ENCODE measurements around the gene GCLC. TPM values are rescaled to one million over a fixed set of nuclear protein-coding genes. Genes with fewer than 3 reads are reported as not detected.

GCLC gene
- total and polyA plus RNA-seq, 2 experiments from 2014 or later, result 16.9 to 40.3 TPM

DNA sequence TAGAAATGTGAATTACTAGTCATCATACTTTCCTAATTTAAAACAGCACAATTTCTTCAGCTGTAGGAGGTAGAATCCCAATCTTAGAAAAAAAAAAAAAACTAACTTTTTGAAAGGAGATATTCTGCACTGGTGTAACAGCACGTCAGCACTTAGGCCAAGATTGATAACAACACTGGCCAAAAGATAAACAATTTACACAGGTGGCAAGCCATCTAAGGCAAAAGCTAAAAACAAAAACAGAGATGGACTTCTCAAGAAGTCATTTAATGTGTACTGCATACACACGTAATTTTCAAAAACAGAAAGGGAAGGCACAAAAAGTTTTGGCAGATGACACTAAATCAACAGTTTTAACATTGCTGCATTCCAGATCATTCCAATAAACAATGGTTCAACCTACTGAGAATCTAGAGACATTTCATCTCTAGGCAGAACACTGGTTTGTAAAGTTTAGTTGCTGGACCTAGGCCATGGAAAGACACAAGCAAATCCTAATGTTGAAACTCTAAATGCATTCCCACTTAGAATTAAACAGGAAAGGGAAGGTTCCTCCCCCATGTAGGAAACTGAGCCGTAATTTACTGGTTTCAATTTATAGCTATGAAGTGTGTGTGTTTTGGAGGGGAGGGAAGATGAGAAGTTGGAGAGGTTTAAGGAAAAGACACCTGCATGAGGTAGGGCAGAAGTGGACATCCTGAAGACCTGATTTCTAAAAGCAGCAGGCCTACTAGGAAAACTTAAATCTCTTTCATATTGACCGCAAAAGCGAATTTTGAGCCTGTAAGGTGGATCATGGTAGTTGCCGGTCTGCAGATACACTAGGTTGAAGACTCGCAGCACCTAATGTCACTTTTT lies 1.3 kb downstream of the GCLC start:
- no peak for DNase-seq (ENCODE audit: low spot score)
- Mint-ChIP-seq H3K9me3 (peaks cover 2% of the 10 kb centered on the region), H3K27ac (peak overlapping the region; percentile 89), H3K36me3 (ENCODE audit: low read depth) (peaks cover 40% of the 10 kb centered on the region; the same call in 2 of the 3 replicates), H3K4me3 (peak overlapping the region; percentile 95), H3K4me1 (peaks cover 50% of the 10 kb centered on the region), H3K27me3 (ENCODE audit: insufficient read depth, low read depth, poor library complexity) (peaks cover 26% of the 10 kb centered on the region)
- H3K9me2 ChIP-seq (ENCODE audit: insufficient read depth), result no peaks in the 10 kb centered on the region
- H2AFZ ChIP-seq, result peak overlapping the region; percentile 83; the same call in 1 of the 2 replicates
- H3K4me2 ChIP-seq, result peak overlapping the region; percentile 84
- peaks cover 32% of the 10 kb centered on the region for H3K4me1 ChIP-seq (ENCODE audit: insufficient read depth)
- no peak for ATAC-seq
- peaks cover 20% of the 10 kb centered on the region for H3K27me3 ChIP-seq (ENCODE audit: insufficient read depth)
- no peak for TF ChIP-seq POLR2AphosphoS5 (IDR thresholded peaks at IDR 0.05; ENCODE audit: low read depth)
- TF ChIP-seq EZH2 (IDR thresholded peaks at IDR 0.05; ENCODE audit: low read depth, unreplicated experiment), result no peak
- TF ChIP-seq CREB1 (CRISPR knock-in tag; IDR thresholded peaks at IDR 0.05; ENCODE audit: low read depth), result no peak
- TF ChIP-seq, protein P1, sequence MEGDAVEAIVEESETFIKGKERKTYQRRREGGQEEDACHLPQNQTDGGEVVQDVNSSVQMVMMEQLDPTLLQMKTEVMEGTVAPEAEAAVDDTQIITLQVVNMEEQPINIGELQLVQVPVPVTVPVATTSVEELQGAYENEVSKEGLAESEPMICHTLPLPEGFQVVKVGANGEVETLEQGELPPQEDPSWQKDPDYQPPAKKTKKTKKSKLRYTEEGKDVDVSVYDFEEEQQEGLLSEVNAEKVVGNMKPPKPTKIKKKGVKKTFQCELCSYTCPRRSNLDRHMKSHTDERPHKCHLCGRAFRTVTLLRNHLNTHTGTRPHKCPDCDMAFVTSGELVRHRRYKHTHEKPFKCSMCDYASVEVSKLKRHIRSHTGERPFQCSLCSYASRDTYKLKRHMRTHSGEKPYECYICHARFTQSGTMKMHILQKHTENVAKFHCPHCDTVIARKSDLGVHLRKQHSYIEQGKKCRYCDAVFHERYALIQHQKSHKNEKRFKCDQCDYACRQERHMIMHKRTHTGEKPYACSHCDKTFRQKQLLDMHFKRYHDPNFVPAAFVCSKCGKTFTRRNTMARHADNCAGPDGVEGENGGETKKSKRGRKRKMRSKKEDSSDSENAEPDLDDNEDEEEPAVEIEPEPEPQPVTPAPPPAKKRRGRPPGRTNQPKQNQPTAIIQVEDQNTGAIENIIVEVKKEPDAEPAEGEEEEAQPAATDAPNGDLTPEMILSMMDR (conservative IDR thresholded peaks at IDR 0.05; ENCODE audit: low read depth in 2 of 2), result no peak
- TF ChIP-seq, protein P2, sequence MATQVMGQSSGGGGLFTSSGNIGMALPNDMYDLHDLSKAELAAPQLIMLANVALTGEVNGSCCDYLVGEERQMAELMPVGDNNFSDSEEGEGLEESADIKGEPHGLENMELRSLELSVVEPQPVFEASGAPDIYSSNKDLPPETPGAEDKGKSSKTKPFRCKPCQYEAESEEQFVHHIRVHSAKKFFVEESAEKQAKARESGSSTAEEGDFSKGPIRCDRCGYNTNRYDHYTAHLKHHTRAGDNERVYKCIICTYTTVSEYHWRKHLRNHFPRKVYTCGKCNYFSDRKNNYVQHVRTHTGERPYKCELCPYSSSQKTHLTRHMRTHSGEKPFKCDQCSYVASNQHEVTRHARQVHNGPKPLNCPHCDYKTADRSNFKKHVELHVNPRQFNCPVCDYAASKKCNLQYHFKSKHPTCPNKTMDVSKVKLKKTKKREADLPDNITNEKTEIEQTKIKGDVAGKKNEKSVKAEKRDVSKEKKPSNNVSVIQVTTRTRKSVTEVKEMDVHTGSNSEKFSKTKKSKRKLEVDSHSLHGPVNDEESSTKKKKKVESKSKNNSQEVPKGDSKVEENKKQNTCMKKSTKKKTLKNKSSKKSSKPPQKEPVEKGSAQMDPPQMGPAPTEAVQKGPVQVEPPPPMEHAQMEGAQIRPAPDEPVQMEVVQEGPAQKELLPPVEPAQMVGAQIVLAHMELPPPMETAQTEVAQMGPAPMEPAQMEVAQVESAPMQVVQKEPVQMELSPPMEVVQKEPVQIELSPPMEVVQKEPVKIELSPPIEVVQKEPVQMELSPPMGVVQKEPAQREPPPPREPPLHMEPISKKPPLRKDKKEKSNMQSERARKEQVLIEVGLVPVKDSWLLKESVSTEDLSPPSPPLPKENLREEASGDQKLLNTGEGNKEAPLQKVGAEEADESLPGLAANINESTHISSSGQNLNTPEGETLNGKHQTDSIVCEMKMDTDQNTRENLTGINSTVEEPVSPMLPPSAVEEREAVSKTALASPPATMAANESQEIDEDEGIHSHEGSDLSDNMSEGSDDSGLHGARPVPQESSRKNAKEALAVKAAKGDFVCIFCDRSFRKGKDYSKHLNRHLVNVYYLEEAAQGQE (IDR thresholded peaks at IDR 0.05; ENCODE audit: unreplicated experiment), result no peak
- TF ChIP-seq, protein P3, sequence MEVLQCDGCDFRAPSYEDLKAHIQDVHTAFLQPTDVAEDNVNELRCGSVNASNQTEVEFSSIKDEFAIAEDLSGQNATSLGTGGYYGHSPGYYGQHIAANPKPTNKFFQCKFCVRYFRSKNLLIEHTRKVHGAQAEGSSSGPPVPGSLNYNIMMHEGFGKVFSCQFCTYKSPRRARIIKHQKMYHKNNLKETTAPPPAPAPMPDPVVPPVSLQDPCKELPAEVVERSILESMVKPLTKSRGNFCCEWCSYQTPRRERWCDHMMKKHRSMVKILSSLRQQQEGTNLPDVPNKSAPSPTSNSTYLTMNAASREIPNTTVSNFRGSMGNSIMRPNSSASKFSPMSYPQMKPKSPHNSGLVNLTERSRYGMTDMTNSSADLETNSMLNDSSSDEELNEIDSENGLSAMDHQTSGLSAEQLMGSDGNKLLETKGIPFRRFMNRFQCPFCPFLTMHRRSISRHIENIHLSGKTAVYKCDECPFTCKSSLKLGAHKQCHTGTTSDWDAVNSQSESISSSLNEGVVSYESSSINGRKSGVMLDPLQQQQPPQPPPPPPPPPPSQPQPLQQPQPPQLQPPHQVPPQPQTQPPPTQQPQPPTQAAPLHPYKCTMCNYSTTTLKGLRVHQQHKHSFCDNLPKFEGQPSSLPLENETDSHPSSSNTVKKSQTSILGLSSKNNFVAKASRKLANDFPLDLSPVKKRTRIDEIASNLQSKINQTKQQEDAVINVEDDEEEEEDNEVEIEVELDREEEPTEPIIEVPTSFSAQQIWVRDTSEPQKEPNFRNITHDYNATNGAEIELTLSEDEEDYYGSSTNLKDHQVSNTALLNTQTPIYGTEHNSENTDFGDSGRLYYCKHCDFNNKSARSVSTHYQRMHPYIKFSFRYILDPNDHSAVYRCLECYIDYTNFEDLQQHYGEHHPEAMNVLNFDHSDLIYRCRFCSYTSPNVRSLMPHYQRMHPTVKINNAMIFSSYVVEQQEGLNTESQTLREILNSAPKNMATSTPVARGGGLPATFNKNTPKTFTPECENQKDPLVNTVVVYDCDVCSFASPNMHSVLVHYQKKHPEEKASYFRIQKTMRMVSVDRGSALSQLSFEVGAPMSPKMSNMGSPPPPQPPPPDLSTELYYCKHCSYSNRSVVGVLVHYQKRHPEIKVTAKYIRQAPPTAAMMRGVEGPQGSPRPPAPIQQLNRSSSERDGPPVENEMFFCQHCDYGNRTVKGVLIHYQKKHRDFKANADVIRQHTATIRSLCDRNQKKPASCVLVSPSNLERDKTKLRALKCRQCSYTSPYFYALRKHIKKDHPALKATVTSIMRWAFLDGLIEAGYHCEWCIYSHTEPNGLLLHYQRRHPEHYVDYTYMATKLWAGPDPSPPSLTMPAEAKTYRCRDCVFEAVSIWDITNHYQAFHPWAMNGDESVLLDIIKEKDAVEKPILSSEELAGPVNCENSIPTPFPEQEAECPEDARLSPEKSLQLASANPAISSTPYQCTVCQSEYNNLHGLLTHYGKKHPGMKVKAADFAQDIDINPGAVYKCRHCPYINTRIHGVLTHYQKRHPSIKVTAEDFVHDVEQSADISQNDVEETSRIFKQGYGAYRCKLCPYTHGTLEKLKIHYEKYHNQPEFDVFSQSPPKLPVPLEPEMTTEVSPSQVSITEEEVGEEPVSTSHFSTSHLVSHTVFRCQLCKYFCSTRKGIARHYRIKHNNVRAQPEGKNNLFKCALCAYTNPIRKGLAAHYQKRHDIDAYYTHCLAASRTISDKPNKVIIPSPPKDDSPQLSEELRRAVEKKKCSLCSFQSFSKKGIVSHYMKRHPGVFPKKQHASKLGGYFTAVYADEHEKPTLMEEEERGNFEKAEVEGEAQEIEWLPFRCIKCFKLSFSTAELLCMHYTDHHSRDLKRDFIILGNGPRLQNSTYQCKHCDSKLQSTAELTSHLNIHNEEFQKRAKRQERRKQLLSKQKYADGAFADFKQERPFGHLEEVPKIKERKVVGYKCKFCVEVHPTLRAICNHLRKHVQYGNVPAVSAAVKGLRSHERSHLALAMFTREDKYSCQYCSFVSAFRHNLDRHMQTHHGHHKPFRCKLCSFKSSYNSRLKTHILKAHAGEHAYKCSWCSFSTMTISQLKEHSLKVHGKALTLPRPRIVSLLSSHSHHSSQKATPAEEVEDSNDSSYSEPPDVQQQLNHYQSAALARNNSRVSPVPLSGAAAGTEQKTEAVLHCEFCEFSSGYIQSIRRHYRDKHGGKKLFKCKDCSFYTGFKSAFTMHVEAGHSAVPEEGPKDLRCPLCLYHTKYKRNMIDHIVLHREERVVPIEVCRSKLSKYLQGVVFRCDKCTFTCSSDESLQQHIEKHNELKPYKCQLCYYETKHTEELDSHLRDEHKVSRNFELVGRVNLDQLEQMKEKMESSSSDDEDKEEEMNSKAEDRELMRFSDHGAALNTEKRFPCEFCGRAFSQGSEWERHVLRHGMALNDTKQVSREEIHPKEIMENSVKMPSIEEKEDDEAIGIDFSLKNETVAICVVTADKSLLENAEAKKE (CRISPR knock-in tag; IDR thresholded peaks at IDR 0.05), result no peak
- TF ChIP-seq ZNF114 (CRISPR knock-in tag; IDR thresholded peaks at IDR 0.05), result no peak
- TF ChIP-seq EZH2phosphoT487 (IDR thresholded peaks at IDR 0.05; ENCODE audit: unreplicated experiment), result no peak
- no peak for TF ChIP-seq NANOG (IDR thresholded peaks at IDR 0.05; ENCODE audit: borderline replicate concordance)
- TF ChIP-seq STAT1 (IDR thresholded peaks at IDR 0.05; ENCODE audit: unreplicated experiment), result no peak
- no peak for TF ChIP-seq JUNB (IDR thresholded peaks at IDR 0.05; ENCODE audit: unreplicated experiment)
- TF ChIP-seq ZNF331 (CRISPR knock-in tag; IDR thresholded peaks at IDR 0.05; ENCODE audit: low read depth), result no peak
- TF ChIP-seq, protein P4, sequence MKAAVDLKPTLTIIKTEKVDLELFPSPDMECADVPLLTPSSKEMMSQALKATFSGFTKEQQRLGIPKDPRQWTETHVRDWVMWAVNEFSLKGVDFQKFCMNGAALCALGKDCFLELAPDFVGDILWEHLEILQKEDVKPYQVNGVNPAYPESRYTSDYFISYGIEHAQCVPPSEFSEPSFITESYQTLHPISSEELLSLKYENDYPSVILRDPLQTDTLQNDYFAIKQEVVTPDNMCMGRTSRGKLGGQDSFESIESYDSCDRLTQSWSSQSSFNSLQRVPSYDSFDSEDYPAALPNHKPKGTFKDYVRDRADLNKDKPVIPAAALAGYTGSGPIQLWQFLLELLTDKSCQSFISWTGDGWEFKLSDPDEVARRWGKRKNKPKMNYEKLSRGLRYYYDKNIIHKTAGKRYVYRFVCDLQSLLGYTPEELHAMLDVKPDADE (IDR thresholded peaks at IDR 0.05), result no peak
- H3K79me2 ChIP-seq (replicated peaks; ENCODE audit: insufficient read depth), result peaks cover 53% of the 10 kb centered on the region
- H3F3A ChIP-seq (replicated peaks; ENCODE audit: low read depth), result peaks cover 9% of the 10 kb centered on the region
- peak overlapping the region; percentile 85 for H3K27ac ChIP-seq (ENCODE audit: low read depth)
- no peaks in the 10 kb centered on the region for H4K20me1 ChIP-seq (replicated peaks; ENCODE audit: insufficient read depth)
- peak overlapping the region; percentile 84 for H3K4me3 ChIP-seq
- H3K36me3 ChIP-seq (ENCODE audit: insufficient read depth), result no peaks in the 10 kb centered on the region; the same call in 1 of the 2 replicates
